ENCODE data around the gene PARVA. TPM values are rescaled to one million over a fixed set of nuclear protein-coding genes. Genes with fewer than 3 reads are reported as not detected.

The PARVA gene
- total and polyA plus RNA-seq, 4 experiments from 2014 or later, result 0.75 to 2.4 (median 1.4) TPM

GRCh38 chr11:12496181-12497025 lies 119.0 kb downstream of the PARVA start:
- intact Hi-C loops (cut with micrococcal nuclease), result loop anchor here (5.0 kb wide), 1 partner anchor 164 kb away; no protein-coding TSS in a partner anchor
- Mint-ChIP-seq H3K4me3 (no peak overlapping the region), H3K27me3 (no peaks in the 10 kb centered on the region), H3K27ac (peak overlapping the region in 1 of 7 donors; percentile 5), H3K36me3 (no peaks in the 10 kb centered on the region), H3K9me3 (peaks cover 0 to 2% (median 0%) of the 10 kb centered on the region in 8 donors), H3K4me1 (no peaks in the 10 kb centered on the region)
- no peak for DNase-seq
- CTCF ChIA-PET (ENCODE audit: partially characterized antibody), result interaction anchor here (0.8 to 2.7 kb wide), 2 partner anchors 9 to 165 kb away, joined by 3 to 11 read pairs; no protein-coding TSS in a partner anchor
- Histone ChIP-seq H3K36me3 (ENCODE audit: insufficient read depth, low read length) (no peaks in the 10 kb centered on the region), H3K9me3 (ENCODE audit: control insufficient read depth in 1 of 2, low read length in 2 of 2) (no peaks in the 10 kb centered on the region), H3K4me3 (ENCODE audit: low read length in 2 of 2) (no peak overlapping the region), H3K27me3 (ENCODE audit: insufficient read depth, low read length) (no peaks in the 10 kb centered on the region), H3K27ac (ENCODE audit: low read depth, low read length) (no peak overlapping the region), H3K4me1 (ENCODE audit: insufficient read depth, low read length) (no peaks in the 10 kb centered on the region)
- POLR2A ChIA-PET (ENCODE audit: partially characterized antibody), result no interaction called here

GRCh38 chr11:12497431-12497830 lies 120.1 kb downstream of the PARVA start:
- DNase-seq, result no peak
- ChIA-PET POLR2A (ENCODE audit: partially characterized antibody) (no interaction called here), CTCF (ENCODE audit: partially characterized antibody) (interaction anchor here (0.8 kb wide), 1 partner anchor 12 kb away, joined by 3 read pairs; no protein-coding TSS in a partner anchor)
- H3K36me3 ChIP-seq (ENCODE audit: insufficient read depth, low read length), result no peaks in the 10 kb centered on the region
- no peak overlapping the region for H3K4me3 ChIP-seq (ENCODE audit: low read length in 2 of 2)
- Mint-ChIP-seq H3K36me3 (no peaks in the 10 kb centered on the region), H3K4me3 (no peak overlapping the region), H3K9me3 (no peaks in the 10 kb centered on the region), H3K27me3 (no peaks in the 10 kb centered on the region), H3K4me1 (no peaks in the 10 kb centered on the region), H3K27ac (no peak overlapping the region)
- intact Hi-C loops (cut with micrococcal nuclease), result loop anchor here (5.0 kb wide), 1 partner anchor 165 kb away; no protein-coding TSS in a partner anchor
- H3K27ac ChIP-seq (ENCODE audit: low read depth, low read length), result no peak overlapping the region
- H3K4me1 ChIP-seq (ENCODE audit: insufficient read depth, low read length), result no peaks in the 10 kb centered on the region
- no peaks in the 10 kb centered on the region for H3K27me3 ChIP-seq (ENCODE audit: insufficient read depth, low read length)
- H3K9me3 ChIP-seq (ENCODE audit: control insufficient read depth in 1 of 2, low read length in 2 of 2), result no peaks in the 10 kb centered on the region

GRCh38 chr11:12499071-12499470 lies 121.7 kb downstream of the PARVA start:
- no peaks in the 10 kb centered on the region for H3K36me3 ChIP-seq (ENCODE audit: insufficient read depth, low read length)
- H3K4me1 ChIP-seq (ENCODE audit: insufficient read depth, low read length), result no peaks in the 10 kb centered on the region
- Mint-ChIP-seq H3K27me3 (no peaks in the 10 kb centered on the region), H3K36me3 (no peaks in the 10 kb centered on the region), H3K27ac (no peak overlapping the region), H3K4me3 (no peak overlapping the region), H3K4me1 (no peaks in the 10 kb centered on the region), H3K9me3 (no peaks in the 10 kb centered on the region)
- intact Hi-C loops (cut with micrococcal nuclease), result loop anchor here (5.0 kb wide), 1 partner anchor 167 kb away; no protein-coding TSS in a partner anchor
- no peak overlapping the region for H3K4me3 ChIP-seq (ENCODE audit: low read length in 2 of 2)
- no peak overlapping the region for H3K27ac ChIP-seq (ENCODE audit: low read depth, low read length)
- H3K27me3 ChIP-seq (ENCODE audit: insufficient read depth, low read length), result no peaks in the 10 kb centered on the region
- ChIA-PET POLR2A (ENCODE audit: partially characterized antibody) (no interaction called here), CTCF (ENCODE audit: partially characterized antibody) (no interaction called here)
- no peaks in the 10 kb centered on the region for H3K9me3 ChIP-seq (ENCODE audit: control insufficient read depth in 1 of 2, low read length in 2 of 2)
- no peak for DNase-seq

GRCh38 chr11:12502046-12502445 lies 124.7 kb downstream of the PARVA start:
- no peaks in the 10 kb centered on the region for H3K9me3 ChIP-seq (ENCODE audit: control insufficient read depth in 1 of 2, low read length in 2 of 2)

GRCh38 chr11:12503039-12503484 lies 125.7 kb downstream of the PARVA start:
- no peaks in the 10 kb centered on the region for H3K4me1 ChIP-seq (ENCODE audit: insufficient read depth, low read length)
- no peak overlapping the region for H3K27ac Mint-ChIP-seq
- H3K27me3 Mint-ChIP-seq, result no peaks in the 10 kb centered on the region
- DNase-seq, result no peak
- no peaks in the 10 kb centered on the region for H3K4me1 Mint-ChIP-seq
- H3K4me3 Mint-ChIP-seq, result no peak overlapping the region
- no peak overlapping the region for H3K4me3 ChIP-seq (ENCODE audit: low read length in 2 of 2)
- H3K9me3 Mint-ChIP-seq, result no peaks in the 10 kb centered on the region
- H3K9me3 ChIP-seq (ENCODE audit: control insufficient read depth in 1 of 2, low read length in 2 of 2), result no peaks in the 10 kb centered on the region
- no peaks in the 10 kb centered on the region for H3K36me3 Mint-ChIP-seq
- H3K36me3 ChIP-seq (ENCODE audit: insufficient read depth, low read length), result no peaks in the 10 kb centered on the region
- intact Hi-C loops (cut with micrococcal nuclease), result no loop called here
- POLR2A ChIA-PET (ENCODE audit: partially characterized antibody), result no interaction called here
- CTCF ChIA-PET (ENCODE audit: partially characterized antibody), result no interaction called here
- H3K27me3 ChIP-seq (ENCODE audit: insufficient read depth, low read length), result no peaks in the 10 kb centered on the region
- no peak overlapping the region for H3K27ac ChIP-seq (ENCODE audit: low read depth, low read length)

More at GRCh38 chr11:12502046-12502445, 124.7 kb downstream of the PARVA start:
- Histone ChIP-seq H3K4me3 (ENCODE audit: low read length in 2 of 2) (no peak overlapping the region), H3K36me3 (ENCODE audit: insufficient read depth, low read length) (no peaks in the 10 kb centered on the region), H3K27ac (ENCODE audit: low read depth, low read length) (no peak overlapping the region), H3K4me1 (ENCODE audit: insufficient read depth, low read length) (no peaks in the 10 kb centered on the region), H3K27me3 (ENCODE audit: insufficient read depth, low read length) (no peaks in the 10 kb centered on the region)
- CTCF ChIA-PET (ENCODE audit: partially characterized antibody), result no interaction called here
- Mint-ChIP-seq H3K4me1 (no peaks in the 10 kb centered on the region), H3K27me3 (no peaks in the 10 kb centered on the region), H3K9me3 (no peaks in the 10 kb centered on the region), H3K4me3 (no peak overlapping the region), H3K36me3 (no peaks in the 10 kb centered on the region), H3K27ac (no peak overlapping the region)
- POLR2A ChIA-PET (ENCODE audit: partially characterized antibody), result no interaction called here
- DNase-seq, result no peak
- intact Hi-C loops (cut with micrococcal nuclease), result no loop called here

DNA sequence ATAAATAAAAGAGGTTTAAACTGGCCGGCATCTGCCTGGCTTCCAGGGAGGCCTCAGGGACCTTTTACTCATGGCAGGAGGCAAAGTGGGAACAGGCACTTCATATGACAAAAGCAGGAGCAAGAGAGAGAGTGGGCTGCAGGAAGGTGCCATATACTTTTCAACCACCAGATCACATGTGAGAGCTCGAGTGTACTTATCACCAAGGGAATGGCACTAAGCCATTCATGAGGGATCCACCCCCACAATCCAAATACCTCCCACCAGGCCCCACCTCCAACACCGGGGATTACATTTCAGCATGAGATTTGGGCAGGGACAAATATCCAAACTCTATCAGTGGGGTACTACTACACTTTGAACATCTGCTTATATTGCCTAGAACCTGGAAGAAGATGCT lies 126.5 kb downstream of the PARVA start:
- H3K27ac ChIP-seq (ENCODE audit: low read depth, low read length), result no peak overlapping the region
- H3K36me3 ChIP-seq (ENCODE audit: insufficient read depth, low read length), result no peaks in the 10 kb centered on the region
- Mint-ChIP-seq H3K9me3 (no peaks in the 10 kb centered on the region), H3K4me3 (no peak overlapping the region), H3K27me3 (no peaks in the 10 kb centered on the region), H3K4me1 (no peaks in the 10 kb centered on the region), H3K27ac (no peak overlapping the region), H3K36me3 (no peaks in the 10 kb centered on the region)
- H3K9me3 ChIP-seq (ENCODE audit: control insufficient read depth in 1 of 2, low read length in 2 of 2), result no peaks in the 10 kb centered on the region
- H3K4me1 ChIP-seq (ENCODE audit: insufficient read depth, low read length), result no peaks in the 10 kb centered on the region
- H3K4me3 ChIP-seq (ENCODE audit: low read length in 2 of 2), result no peak overlapping the region
- intact Hi-C loops (cut with micrococcal nuclease), result no loop called here
- ChIA-PET POLR2A (ENCODE audit: partially characterized antibody) (no interaction called here), CTCF (ENCODE audit: partially characterized antibody) (no interaction called here)
- H3K27me3 ChIP-seq (ENCODE audit: insufficient read depth, low read length), result no peaks in the 10 kb centered on the region
- no peak for DNase-seq

GRCh38 chr11:12505183-12505582 lies 127.8 kb downstream of the PARVA start:
- Histone ChIP-seq H3K9me3 (ENCODE audit: control insufficient read depth in 1 of 2, low read length in 2 of 2) (no peaks in the 10 kb centered on the region), H3K4me1 (ENCODE audit: insufficient read depth, low read length) (no peaks in the 10 kb centered on the region), H3K27me3 (ENCODE audit: insufficient read depth, low read length) (no peaks in the 10 kb centered on the region), H3K36me3 (ENCODE audit: insufficient read depth, low read length) (no peaks in the 10 kb centered on the region), H3K4me3 (ENCODE audit: low read length in 2 of 2) (no peak overlapping the region), H3K27ac (ENCODE audit: low read depth, low read length) (no peak overlapping the region)
- intact Hi-C loops (cut with micrococcal nuclease), result no loop called here
- ChIA-PET CTCF (ENCODE audit: partially characterized antibody) (interaction anchor here (1.0 kb wide), 1 partner anchor 8 kb away, joined by 3 read pairs; no protein-coding TSS in a partner anchor), POLR2A (ENCODE audit: partially characterized antibody) (no interaction called here)
- no peaks in the 10 kb centered on the region for H3K36me3 Mint-ChIP-seq
- no peak overlapping the region for H3K4me3 Mint-ChIP-seq
- H3K9me3 Mint-ChIP-seq, result no peaks in the 10 kb centered on the region
- H3K27me3 Mint-ChIP-seq, result no peaks in the 10 kb centered on the region
- no peaks in the 10 kb centered on the region for H3K4me1 Mint-ChIP-seq
- no peak overlapping the region for H3K27ac Mint-ChIP-seq
- DNase-seq, result no peak
